Measurements from ENCODE around the gene SOCS7. TPM values are rescaled to one million over a fixed set of nuclear protein-coding genes. Genes with fewer than 3 reads are reported as not detected.

Gene SOCS7
- total and polyA plus RNA-seq, 4 donors, result 0.74 to 11.0 (median 2.9) TPM

DNA sequence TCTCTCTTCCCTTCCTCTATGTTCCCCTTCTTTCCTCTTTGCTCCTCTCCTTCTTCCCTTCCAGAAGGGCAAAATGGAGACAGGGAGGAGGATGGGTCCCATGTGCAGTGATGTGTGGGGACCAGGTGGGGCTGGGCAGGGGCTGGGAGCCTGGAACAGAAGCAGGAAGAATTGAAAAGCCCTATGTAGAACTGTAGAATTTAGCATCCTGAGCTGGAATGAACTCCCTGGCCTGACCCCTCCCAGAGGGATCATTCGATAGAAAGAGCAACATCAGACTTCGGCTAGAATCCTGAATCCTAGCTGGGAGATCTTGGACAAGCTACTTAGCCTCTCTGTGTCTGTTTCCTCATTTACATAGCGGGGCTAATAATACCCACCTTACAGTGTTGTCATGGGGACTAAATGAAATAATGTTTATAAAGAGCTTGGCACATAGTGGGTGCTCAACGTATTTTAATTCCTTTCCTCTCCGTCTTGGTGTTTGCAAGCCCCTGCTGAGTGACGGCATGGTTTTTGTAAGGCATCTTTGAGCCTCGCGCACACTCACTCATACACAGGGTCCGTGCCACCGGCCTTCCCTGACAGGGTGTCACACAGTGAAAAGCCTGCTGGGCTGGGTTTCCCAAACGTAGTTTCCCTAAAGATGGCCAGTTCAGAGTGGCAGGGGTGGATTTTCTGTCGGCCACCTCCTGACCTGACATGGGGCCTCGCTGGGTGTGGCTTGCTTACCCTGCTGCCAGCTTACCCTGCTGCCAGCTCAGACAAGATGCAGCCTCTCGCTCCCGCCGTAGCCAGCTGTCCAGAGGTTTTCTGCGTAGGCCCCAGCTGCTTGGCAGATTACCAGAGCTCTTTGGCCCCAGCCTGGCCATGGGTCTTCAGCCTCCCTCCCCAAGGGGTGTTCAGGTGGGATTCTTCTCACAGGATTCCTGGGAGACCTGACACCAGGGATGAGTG is 70.5 kb downstream of the SOCS7 start:
- no peak overlapping the region for H3K27ac ChIP-seq (ENCODE audit: low read depth in 1 of 2, low read length in 2 of 2)
- H3K36me3 ChIP-seq (ENCODE audit: control insufficient read depth in 4 of 4, insufficient read depth in 3 of 4, low read depth in 1 of 4, low read length in 3 of 4), result no peaks in the 10 kb centered on the region
- H3K27me3 ChIP-seq (ENCODE audit: control insufficient read depth in 4 of 4, insufficient read depth in 4 of 4, low read length in 3 of 4), result peaks cover 0 to 14% (median 4%) of the 10 kb centered on the region in 4 donors
- no peak overlapping the region for H3K4me3 ChIP-seq (ENCODE audit: low read depth in 1 of 3, low read length in 3 of 3)
- H3K9me3 ChIP-seq (ENCODE audit: control insufficient read depth in 4 of 4, low read length in 3 of 4), result no peaks in the 10 kb centered on the region
- no peak for DNase-seq (ENCODE audit: low spot score)
- no peak overlapping the region for H3K9ac ChIP-seq (ENCODE audit: low read depth in 1 of 2, low read length in 2 of 2)
- WGBS, result 61% methylated on average over 17 of the region's 17 CpGs
- H3K4me1 ChIP-seq (ENCODE audit: control insufficient read depth in 4 of 4, insufficient read depth in 4 of 4, low read length in 3 of 4), result peaks cover 2 to 6% (median 4%) of the 10 kb centered on the region in 4 donors
- no peak for TF ChIP-seq HNF4A (conservative IDR thresholded peaks at IDR 0.05)

DNA sequence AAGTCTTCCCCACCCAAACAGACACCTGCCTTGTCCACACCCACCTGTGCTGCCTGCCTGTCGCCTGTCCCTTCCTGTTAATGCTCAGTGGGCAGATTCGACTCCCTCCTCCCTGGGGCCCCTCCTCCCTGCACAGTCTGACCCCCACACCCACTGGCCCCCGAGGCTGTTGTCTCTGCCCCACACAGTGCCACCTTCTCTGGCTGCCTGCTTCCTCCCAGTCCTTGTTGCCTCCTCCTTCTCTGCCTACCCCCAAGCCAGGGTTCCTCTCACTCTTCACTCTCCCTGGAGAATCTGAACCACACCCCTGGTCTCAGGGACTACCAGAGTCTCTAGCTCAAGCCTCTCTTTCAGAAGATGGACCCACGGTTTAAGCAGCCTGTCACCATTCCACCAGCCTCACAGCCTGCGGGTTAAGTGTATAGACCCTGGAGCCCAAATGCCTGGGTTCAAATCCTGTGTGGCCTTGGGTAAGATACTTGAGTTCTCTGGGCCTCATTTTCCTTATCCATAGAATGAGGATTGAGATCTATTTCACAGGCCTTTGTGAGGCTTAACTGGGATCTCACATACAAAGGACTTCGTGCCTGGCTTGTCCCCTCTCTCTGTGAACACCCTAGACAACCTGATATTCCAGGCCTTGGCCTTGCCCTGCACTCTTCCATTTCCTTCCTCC is 72.8 kb downstream of the SOCS7 start:
- no peak overlapping the region for H3K4me3 ChIP-seq (ENCODE audit: low read depth in 1 of 3, low read length in 3 of 3)
- no peaks in the 10 kb centered on the region for H3K36me3 ChIP-seq (ENCODE audit: control insufficient read depth in 4 of 4, insufficient read depth in 3 of 4, low read depth in 1 of 4, low read length in 3 of 4)
- no peak overlapping the region for H3K9ac ChIP-seq (ENCODE audit: low read depth in 1 of 2, low read length in 2 of 2)
- no peak for DNase-seq (ENCODE audit: low spot score)
- H3K4me1 ChIP-seq (ENCODE audit: control insufficient read depth in 4 of 4, insufficient read depth in 4 of 4, low read length in 3 of 4), result peaks cover 6 to 11% (median 7%) of the 10 kb centered on the region in 4 donors
- H3K9me3 ChIP-seq (ENCODE audit: control insufficient read depth in 4 of 4, low read length in 3 of 4), result no peaks in the 10 kb centered on the region
- H3K27ac ChIP-seq (ENCODE audit: low read depth in 1 of 2, low read length in 2 of 2), result no peak overlapping the region
- H3K27me3 ChIP-seq (ENCODE audit: control insufficient read depth in 4 of 4, insufficient read depth in 4 of 4, low read length in 3 of 4), result peaks cover 0 to 11% (median 3%) of the 10 kb centered on the region in 4 donors
- 72% methylated on average over 6 of the region's 6 CpGs for WGBS
- TF ChIP-seq GABPA (IDR thresholded peaks at IDR 0.05 in 1 of 2, conservative IDR thresholded peaks at IDR 0.05 in 1 of 2), result no peak
- TF ChIP-seq CTCF (IDR thresholded peaks at IDR 0.05; ENCODE audit: low read depth, low read length, missing input control), result no peak
- TF ChIP-seq, protein P1, sequence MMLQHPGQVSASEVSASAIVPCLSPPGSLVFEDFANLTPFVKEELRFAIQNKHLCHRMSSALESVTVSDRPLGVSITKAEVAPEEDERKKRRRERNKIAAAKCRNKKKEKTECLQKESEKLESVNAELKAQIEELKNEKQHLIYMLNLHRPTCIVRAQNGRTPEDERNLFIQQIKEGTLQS (IDR thresholded peaks at IDR 0.05), result no peak
- TF ChIP-seq FOXA2 (IDR thresholded peaks at IDR 0.05), result no peak
- TF ChIP-seq MAX (IDR thresholded peaks at IDR 0.05), result no peak
- no peak for TF ChIP-seq FOXA1 (IDR thresholded peaks at IDR 0.05)
- TF ChIP-seq HNF4A (conservative IDR thresholded peaks at IDR 0.05), result no peak
- no peak for TF ChIP-seq TAF1 (conservative IDR thresholded peaks at IDR 0.05)
- TF ChIP-seq HNF4G (IDR thresholded peaks at IDR 0.05), result no peak
- TF ChIP-seq SP1 (IDR thresholded peaks at IDR 0.05), result no peak

DNA sequence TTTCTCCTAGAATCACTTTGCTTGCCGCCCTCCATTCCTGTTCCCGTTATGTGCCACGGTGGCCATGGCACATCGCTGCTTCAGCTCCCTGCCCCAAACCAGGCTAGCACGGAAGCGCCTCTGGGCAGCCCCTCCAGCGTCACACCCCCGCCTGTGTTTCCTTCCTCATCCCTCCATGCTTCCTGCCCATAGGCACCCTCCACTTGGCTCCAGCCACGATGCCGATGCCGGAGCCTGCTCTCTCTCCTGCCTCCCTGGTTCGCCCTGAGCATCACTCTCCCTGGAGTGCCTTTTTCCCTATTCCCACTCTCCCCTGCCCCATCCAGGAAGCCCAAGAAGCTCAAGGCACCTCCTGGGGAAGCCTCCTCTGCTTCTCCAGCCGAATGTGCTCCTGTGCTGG is 73.4 kb downstream of the SOCS7 start:
- peaks cover 6 to 11% (median 7%) of the 10 kb centered on the region in 4 donors for H3K4me1 ChIP-seq (ENCODE audit: control insufficient read depth in 4 of 4, insufficient read depth in 4 of 4, low read length in 3 of 4)
- H3K36me3 ChIP-seq (ENCODE audit: control insufficient read depth in 4 of 4, insufficient read depth in 3 of 4, low read depth in 1 of 4, low read length in 3 of 4), result no peaks in the 10 kb centered on the region
- peak overlapping the region; percentile 45 to 55 for H3K27ac ChIP-seq (ENCODE audit: low read depth in 1 of 2, low read length in 2 of 2)
- peaks cover 0 to 11% (median 3%) of the 10 kb centered on the region in 4 donors for H3K27me3 ChIP-seq (ENCODE audit: control insufficient read depth in 4 of 4, insufficient read depth in 4 of 4, low read length in 3 of 4)
- H3K9ac ChIP-seq (ENCODE audit: low read depth in 1 of 2, low read length in 2 of 2), result no peak overlapping the region
- TF ChIP-seq RXRA (IDR thresholded peaks at IDR 0.05) (no peak), EGR1 (IDR thresholded peaks at IDR 0.05; ENCODE audit: low read depth in 2 of 2) (no peak), HNF4G (IDR thresholded peaks at IDR 0.05) (no peak), CTCF (IDR thresholded peaks at IDR 0.05; ENCODE audit: low read depth, low read length, missing input control) (no peak), JUND (IDR thresholded peaks at IDR 0.05) (no peak), HNF4A (conservative IDR thresholded peaks at IDR 0.05) (no peak), FOXA2 (IDR thresholded peaks at IDR 0.05) (no peak), MAX (IDR thresholded peaks at IDR 0.05) (no peak), YY1 (IDR thresholded peaks at IDR 0.05) (no peak), GABPA (IDR thresholded peaks at IDR 0.05 in 1 of 2, conservative IDR thresholded peaks at IDR 0.05 in 1 of 2) (no peak), SP1 (IDR thresholded peaks at IDR 0.05) (no peak), NR2F2 (IDR thresholded peaks at IDR 0.05) (no peak), RAD21 (IDR thresholded peaks at IDR 0.05) (no peak), FOXA1 (IDR thresholded peaks at IDR 0.05) (no peak)
- no peak overlapping the region for H3K4me3 ChIP-seq (ENCODE audit: low read depth in 1 of 3, low read length in 3 of 3)
- no peak for DNase-seq (ENCODE audit: low spot score)
- H3K9me3 ChIP-seq (ENCODE audit: control insufficient read depth in 4 of 4, low read length in 3 of 4), result no peaks in the 10 kb centered on the region
- 69% methylated on average over 13 of the region's 13 CpGs for WGBS
